ENCODE results near the gene CCNL2.
A peak's percentile ranks its signal among the peaks of the same experiment; 100 is the strongest.
"Not testable (repeated sequence)": the region's sequence is repeated elsewhere in the genome, so short reads cannot be mapped to it uniquely, and the experiment has no call there.

The CCNL2 gene

GRCh38 chr1:1395166-1395565 is 4.0 kb downstream of the CCNL2 start:
- DNase-seq, result no peak

DNA sequence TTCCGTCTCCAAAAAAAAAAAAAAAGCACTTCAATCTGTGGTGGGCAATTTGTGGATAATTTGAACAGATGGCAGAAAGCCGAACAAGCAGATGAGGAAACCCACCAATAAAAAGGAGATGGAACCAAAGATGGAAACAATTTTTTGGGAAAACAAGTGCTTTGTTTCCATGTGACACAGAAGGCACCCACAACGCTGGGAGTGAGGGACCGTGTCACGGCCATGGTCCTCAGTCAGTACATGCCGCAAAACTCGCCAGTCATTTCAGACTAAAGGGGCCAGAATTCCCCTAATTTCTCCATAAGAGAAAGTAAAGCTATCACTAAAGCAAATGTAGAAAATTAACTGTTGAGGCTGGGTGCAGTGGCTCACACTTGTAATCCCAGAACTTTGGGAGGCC is 5.0 kb downstream of the CCNL2 start:
- DNase-seq, result no peak

DNA sequence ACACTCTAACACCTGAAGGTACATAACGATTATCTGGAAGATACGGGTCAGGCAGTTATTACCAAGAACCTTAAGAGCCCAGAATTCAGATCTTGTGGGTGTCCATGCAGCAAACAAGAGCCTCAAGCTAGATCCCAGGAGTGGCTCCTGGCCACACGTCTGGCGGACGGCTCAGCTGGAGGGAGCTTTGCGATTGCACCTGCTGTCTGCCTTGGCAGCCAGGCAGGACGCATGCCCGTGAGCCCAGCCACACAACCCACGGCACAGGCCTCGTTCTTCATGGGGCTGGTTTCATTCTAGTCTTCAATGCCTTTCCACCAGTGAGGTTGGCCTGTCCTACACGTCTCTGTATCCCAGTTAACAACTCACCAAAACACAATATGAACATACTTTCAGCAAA is 5.7 kb downstream of the CCNL2 start:
- no peak for DNase-seq

DNA sequence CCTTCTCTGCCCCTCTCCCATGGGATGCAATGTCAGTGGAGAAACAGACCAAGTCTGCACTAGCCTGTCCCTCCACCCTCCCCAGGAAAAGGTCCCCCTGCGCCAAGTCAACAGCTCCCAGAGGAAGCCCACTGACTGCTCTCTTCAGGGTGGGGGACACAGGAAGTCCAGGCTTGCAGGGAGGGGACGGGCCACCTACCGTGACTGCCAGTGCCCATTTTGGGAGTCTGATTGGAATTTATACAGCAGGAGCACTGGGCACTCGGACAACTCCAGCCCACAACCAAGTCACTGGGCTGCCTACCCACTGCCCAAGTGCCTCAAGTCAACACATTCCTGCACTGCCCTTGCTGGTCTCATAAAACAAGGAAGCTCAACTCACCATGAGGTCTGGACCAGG is 6.1 kb downstream of the CCNL2 start:
- no peak for DNase-seq

GRCh38 chr1:1391225-1391624 is 7.9 kb downstream of the CCNL2 start:
- no peak for DNase-seq

- no peak for DNase-seq
Observed at GRCh38 chr1:1390675-1391074, 8.5 kb downstream of the CCNL2 start.

GRCh38 chr1:1388078-1388472 is 11.1 kb downstream of the CCNL2 start:
- DNase-seq, result no peak

DNA sequence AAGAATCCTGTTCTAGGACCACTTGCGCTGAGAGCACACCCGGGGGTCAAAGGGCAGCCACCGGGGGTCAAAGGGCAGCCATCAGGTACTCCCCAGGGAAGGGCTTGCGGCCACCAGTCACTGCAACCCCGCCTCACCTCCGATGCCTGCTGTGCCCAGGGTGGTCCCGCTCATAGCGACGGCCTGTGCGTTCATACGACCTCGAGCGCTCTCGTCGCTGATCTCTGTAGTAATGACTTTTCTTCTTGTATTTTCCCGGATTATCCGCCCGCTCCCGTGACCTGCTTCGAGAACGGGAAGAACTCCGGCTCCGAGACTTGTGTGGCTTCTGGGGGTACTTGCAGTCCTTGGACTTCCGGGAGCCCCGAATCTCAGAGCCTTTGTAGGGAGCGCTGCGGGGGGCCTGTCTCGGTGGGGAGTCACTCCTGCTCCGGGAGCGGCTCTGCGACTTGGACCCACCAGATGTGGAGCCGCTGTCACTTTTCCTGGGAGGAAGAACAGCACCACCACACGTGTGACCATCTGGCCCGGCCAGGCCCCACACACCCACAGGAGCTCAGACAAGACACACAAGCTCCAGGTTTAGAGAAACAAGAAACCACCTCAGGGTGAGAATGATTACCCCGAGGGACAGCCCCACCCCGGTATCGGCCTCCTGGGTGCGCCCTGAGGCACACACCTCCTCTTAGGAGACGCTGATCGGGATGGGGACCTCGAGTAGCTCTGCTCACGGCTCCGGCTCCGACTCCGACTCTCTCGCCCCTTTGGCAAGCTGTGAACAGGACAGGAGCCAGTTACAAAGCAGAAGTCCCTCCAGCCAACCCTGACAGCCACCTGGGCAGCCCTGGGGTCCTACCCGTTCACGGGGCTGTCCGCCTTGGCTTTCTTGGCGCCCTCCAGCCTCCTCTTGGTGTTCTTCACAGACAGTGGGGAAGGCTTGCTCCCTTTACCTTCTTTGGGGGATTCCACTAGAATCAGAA is 11.7 kb downstream of the CCNL2 start:
- no peak for DNase-seq

DNA sequence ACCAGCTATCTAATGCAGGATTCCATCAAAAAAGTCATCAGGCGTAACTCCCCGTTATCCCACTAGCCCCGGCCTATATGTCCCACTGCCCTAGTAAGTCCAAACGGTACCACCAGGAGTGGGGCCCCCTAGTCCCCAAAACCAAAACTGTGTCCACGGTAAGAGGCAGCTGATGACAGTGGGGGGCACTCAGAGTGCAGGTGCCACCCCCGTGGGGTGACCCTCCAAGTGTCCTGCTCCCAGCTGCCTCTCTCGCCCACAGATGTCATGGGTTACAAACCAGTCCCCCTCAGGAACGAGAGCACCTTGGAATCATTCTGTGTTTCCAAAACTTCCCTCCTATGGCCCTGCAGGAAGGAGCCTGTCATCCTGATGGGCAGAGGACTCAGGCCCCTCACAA is 13.2 kb downstream of the CCNL2 start:
- no peak for DNase-seq

DNA sequence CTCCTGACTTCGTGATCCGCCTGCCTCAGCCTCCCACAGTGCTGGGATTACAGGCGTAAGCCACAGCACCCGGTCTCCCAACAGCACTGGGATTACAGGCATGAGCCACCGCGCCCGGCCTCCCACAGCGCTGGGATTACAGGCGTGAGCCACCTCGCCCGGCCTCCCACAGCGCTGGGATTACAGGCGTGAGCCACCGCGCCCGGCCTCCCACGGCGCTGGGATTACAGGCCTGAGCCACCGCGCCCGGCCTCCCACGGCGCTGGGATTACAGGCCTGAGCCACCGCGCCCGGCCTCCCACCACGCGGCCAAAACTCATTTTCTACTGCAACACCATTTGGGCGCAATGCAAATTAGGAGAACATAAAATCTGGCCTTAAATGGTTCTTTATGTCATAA is 13.8 kb downstream of the CCNL2 start:
- not testable (repeated sequence) for DNase-seq

GRCh38 chr1:1381294-1381693 is 17.8 kb downstream of the CCNL2 start:
- DNase-seq, result no peak

GRCh38 chr1:1380860-1381259 is 18.3 kb downstream of the CCNL2 start:
- DNase-seq, result no peak

DNA sequence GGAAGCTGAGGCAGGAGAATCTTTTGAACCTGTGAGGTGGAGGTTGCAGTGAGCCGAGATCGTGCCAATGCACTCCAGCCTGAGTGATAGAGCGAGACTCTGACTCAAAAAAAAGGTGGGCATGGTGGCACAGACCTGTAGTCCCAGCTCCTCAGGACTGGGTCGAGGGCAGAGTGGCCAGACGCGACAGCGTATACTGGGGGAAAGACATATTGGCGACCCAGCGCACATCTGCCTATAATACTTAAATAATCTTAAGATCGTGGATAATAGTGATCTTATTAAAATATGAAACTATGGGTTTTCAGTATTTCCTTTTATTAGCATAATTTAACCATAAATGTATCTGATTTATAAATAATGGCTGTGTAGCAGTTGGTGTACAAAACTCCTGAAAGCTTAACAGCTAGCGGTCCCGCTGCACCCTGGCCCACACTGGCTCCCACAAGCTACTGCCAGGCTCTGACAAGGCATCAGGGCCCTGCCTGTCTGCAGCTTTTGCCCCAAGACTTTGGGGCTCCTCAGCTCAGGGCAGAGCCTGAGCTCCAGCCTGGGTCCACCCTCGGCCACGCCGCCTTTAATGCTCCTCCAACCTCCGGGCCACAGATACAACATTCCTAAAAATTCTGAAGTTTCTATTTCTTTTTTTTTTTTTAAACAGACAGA is 21.5 kb downstream of the CCNL2 start:
- no peak for DNase-seq

GRCh38 chr1:1376551-1377226 is 22.4 kb downstream of the CCNL2 start:
- no peak for DNase-seq

DNA sequence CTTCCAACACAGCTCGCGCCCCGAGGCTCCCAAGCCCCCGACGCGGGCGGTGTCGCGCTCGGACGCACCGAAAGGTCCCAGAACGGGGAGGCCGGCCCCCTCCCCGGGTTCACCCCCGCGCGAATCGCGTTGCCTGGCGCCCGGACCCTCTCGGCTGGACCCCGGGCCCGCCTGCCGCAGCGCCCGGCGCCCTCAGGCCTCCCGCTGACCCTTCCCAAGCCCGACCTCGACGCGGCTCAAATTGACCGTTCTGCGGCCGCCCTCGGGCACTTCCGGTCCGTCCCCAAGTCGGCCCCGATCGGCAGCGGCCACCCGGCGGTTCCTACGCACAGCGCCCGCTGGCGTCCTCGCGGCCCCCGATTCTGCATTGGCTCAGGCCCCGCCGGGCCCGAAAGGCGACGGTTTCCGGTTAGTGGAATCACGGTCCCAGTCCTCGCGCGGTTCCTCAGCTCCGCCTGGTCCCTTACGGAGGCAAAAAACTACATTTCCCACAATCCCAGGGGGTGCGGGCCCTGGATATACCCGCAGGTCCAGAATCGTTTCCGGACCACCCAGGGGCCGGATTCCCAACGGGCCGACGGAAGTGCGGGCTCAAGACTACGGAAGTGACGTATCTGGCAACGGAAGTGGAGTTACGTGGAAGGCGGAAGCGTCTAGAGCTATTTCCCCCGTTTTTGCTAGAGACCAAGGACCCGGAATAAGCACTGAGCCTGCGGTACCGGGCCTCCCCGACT is 24.0 kb downstream of the CCNL2 start, which contains the start of gene AURKAIP1:
Gene AURKAIP1, minus strand, starts transcription at position 279 of the 734 bp plus-strand sequence. CDS start 451 bp downstream, outside the sequence.
- DNase-seq, result peak; percentile 98

DNA sequence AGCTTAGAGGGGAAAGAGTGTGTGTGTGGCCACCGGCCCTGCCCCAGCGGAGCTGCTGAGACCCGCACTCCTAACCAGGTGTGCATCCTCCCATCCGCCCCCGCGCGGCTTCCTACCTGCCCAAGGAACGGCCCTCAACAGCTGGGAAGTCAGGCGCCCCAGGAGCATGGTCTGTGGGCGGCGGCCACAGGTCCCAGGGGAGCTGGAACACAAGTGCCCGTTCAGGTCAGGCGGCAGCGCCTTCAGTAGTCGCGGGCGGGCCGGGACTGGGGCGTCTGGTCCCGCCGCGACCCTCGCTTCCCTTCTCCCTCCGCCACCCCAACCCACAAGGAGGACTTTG is 24.6 kb downstream of the CCNL2 start:
- no peak for DNase-seq

DNA sequence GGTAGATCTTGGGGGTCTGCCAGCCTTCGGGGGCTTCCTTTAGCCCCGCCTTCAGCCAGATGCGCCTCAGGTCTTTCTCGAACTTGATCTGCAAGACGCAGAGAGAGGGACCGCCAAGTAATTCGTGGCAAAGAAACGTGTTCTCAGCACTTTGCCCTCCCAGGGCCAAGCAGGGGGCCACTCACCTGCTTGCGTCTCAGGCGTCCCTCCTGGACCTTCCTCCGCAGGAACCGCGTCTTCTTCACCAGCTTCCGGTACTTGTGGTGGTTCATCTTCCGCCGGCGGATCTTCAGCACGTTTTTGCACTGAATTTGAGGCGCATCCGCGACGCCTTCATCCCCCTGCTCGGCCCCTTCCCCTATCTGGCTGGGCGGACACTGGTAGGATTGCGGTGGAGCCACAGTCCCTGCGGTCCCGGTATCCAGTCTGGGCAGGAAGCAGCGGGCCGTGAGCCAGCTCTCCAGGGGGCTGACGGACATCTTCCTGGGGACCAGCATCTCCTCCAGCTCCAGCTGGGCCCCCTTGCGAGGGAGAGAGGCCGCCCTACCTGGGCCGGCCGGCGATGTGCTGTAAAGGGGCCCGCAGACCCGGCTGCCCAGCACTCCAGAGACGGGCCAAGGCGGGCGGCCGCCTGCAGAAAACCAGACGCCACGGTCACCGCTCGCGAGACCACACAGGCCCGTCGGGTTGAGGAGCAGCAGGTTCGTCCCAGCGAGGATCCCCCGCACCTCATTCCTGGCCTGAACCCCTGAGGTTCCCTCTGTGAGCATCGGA is 25.1 kb downstream of the CCNL2 start:
- no peak for DNase-seq

DNA sequence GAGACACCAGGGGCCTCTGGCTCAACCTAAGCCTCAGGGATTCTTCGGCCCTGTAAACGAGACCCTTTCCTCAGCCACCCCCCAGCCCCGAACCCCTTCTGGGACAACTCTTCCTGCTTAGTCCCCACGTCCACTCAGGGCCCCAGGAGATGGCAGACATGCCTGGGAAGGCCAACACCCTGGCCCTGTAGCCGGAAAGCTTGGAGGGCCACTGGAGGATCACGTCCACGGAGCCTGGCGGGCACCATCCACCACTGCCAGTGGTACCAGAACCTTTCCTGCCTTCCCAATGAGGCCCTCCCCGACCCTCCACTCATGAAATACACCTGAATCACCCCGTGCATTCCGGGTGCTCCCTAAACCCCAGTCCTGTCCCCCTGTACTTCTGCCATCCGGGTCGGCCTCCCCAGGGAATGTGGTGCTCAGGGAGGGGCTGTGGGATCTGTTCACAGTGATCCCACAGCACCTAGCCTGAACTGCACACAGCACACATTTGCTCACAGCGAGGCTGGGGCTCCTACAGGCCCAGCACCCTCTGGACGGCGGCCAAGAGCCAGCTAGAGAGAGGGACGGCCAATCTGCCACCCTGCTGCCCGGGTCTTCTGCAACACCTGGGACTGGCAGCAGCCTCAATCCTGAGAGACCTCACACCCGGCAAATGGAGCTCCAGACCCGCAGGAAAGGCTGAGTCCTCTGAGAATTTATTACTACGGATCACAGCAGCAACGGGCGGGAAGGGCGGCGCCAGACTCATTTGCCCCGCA is 25.9 kb downstream of the CCNL2 start:
- DNase-seq, result no peak

GRCh38 chr1:1371746-1372711 is 27.1 kb downstream of the CCNL2 start:
- DNase-seq, result no peak

GRCh38 chr1:1371364-1371745 is 27.8 kb downstream of the CCNL2 start:
- no peak for DNase-seq
